Upper lobe of right lung (tissue), 1 donor: ENCODE results near the gene LKAAEAR1. TPM values are rescaled to one million over a fixed set of nuclear protein-coding genes. Genes with fewer than 3 reads are reported as not detected.
A peak's percentile ranks its signal among the peaks of the same experiment; 100 is the strongest.
"Not testable (repeated sequence)": the region's sequence is repeated elsewhere in the genome, so short reads cannot be mapped to it uniquely, and the experiment has no call there.

ENCODE experiments used
- ATAC-seq: fragments of 200-7000 bp; cut with Tn5 transposase; one replicate; pipeline ENCODE4 v1.9.1; 2020; ENCODE audit warnings: mild to moderate bottlenecking, moderate library complexity
- DNase-seq: peaks from one replicate; pipeline ENCODE4 v3.0.0-alpha.2; 2020
- H3K27ac ChIP-seq: fragments of 200-600 bp; one replicate; pipeline ENCODE4 v1.8.0; 2022
- H3K27me3 ChIP-seq: fragments of 200-600 bp; one replicate; pipeline ENCODE4 v1.8.0; 2022; ENCODE audit warnings: mild to moderate bottlenecking
- H3K36me3 ChIP-seq: fragments of 200-600 bp; one replicate; pipeline ENCODE4 v1.8.0; 2022
- H3K4me1 ChIP-seq: fragments of 200-600 bp; one replicate; pipeline ENCODE4 v1.8.0; 2022
- H3K4me3 ChIP-seq: fragments of 200-600 bp; one replicate; pipeline ENCODE4 v1.8.0; 2022; ENCODE audit warnings: mild to moderate bottlenecking
- H3K9me3 ChIP-seq: fragments of 200-600 bp; one replicate; pipeline ENCODE4 v1.8.0; 2022
- intact Hi-C: fragments of 100-400 bp; cut with DNase I; formaldehyde crosslinking; loops from one replicate; pipeline ENCODE4 v1.11.0; 2022
- total RNA-seq: library from RNA; stranded (reverse); fragmentation: NEBNext Ultra II Directional; extraction: Animal tissue kit (Norgen Biotek cat#: 25700); gene quantifications from one replicate; pipeline ENCODE4 v1.2.1, GENCODE V29; 2021
- TF ChIP-seq, protein P1 (sequence below): fragments of 200-600 bp; IDR thresholded peaks from one replicate; pipeline ENCODE4 v1.8.0; 2022; ENCODE audit warnings: antibody characterized with exemption
- donor health status: DM: no; HTN: yes; CAD: no; lungs with severe emphysema.

Gene LKAAEAR1
- total RNA-seq, 1 donor from 2014 or later = not detected

- peak; percentile 23 for DNase-seq
- intact Hi-C loops = no loop called here
- ATAC-seq = no peak
Measured at GRCh38 chr20:64121586-64121985, 37.4 kb upstream of the LKAAEAR1 start.

GRCh38 chr20:64119681-64120341, 35.6 kb upstream of the LKAAEAR1 start:
- TF ChIP-seq, protein P1, sequence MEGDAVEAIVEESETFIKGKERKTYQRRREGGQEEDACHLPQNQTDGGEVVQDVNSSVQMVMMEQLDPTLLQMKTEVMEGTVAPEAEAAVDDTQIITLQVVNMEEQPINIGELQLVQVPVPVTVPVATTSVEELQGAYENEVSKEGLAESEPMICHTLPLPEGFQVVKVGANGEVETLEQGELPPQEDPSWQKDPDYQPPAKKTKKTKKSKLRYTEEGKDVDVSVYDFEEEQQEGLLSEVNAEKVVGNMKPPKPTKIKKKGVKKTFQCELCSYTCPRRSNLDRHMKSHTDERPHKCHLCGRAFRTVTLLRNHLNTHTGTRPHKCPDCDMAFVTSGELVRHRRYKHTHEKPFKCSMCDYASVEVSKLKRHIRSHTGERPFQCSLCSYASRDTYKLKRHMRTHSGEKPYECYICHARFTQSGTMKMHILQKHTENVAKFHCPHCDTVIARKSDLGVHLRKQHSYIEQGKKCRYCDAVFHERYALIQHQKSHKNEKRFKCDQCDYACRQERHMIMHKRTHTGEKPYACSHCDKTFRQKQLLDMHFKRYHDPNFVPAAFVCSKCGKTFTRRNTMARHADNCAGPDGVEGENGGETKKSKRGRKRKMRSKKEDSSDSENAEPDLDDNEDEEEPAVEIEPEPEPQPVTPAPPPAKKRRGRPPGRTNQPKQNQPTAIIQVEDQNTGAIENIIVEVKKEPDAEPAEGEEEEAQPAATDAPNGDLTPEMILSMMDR = no peak
- no peaks in the 10 kb centered on the region for H3K9me3 ChIP-seq
- no peak overlapping the region for H3K27ac ChIP-seq
- H3K4me3 ChIP-seq = no peak overlapping the region
- H3K36me3 ChIP-seq = no peaks in the 10 kb centered on the region
- DNase-seq (peak; percentile 63), ATAC-seq (no peak)
- intact Hi-C loops = no loop called here
- H3K4me1 ChIP-seq = no peaks in the 10 kb centered on the region
- H3K27me3 ChIP-seq = peaks cover 9% of the 10 kb centered on the region

More at GRCh38 chr20:64121586-64121985, 37.4 kb upstream of the LKAAEAR1 start:
- Histone ChIP-seq H3K27me3 (peaks cover 9% of the 10 kb centered on the region), H3K36me3 (no peaks in the 10 kb centered on the region), H3K4me1 (no peaks in the 10 kb centered on the region), H3K9me3 (no peaks in the 10 kb centered on the region), H3K27ac (no peak overlapping the region), H3K4me3 (no peak overlapping the region)
- TF ChIP-seq, protein P1 = no peak

GRCh38 chr20:64119301-64119680, 35.1 kb upstream of the LKAAEAR1 start:
- Histone ChIP-seq H3K27me3 (peaks cover 9% of the 10 kb centered on the region), H3K4me1 (no peaks in the 10 kb centered on the region), H3K9me3 (no peaks in the 10 kb centered on the region), H3K4me3 (no peak overlapping the region), H3K27ac (no peak overlapping the region), H3K36me3 (no peaks in the 10 kb centered on the region)
- ATAC-seq (no peak), DNase-seq (peak; percentile 38)
- intact Hi-C loops = no loop called here
- TF ChIP-seq, protein P1 = no peak

GRCh38 chr20:64117432-64117777, 33.2 kb upstream of the LKAAEAR1 start:
- peak; percentile 3 for DNase-seq
- ATAC-seq, intact Hi-C loops: not testable (repeated sequence)

GRCh38 chr20:64116541-64117431, 32.6 kb upstream of the LKAAEAR1 start:
- TF ChIP-seq, protein P1 = no peak
- H3K4me1 ChIP-seq = no peaks in the 10 kb centered on the region
- H3K27me3 ChIP-seq = peaks cover 5% of the 10 kb centered on the region
- peak; percentile 51 for DNase-seq
- no peak overlapping the region for H3K27ac ChIP-seq
- no peaks in the 10 kb centered on the region for H3K9me3 ChIP-seq
- ATAC-seq = no peak
- intact Hi-C loops = no loop called here
- no peaks in the 10 kb centered on the region for H3K36me3 ChIP-seq
- H3K4me3 ChIP-seq = no peak overlapping the region

More at GRCh38 chr20:64117432-64117777, 33.2 kb upstream of the LKAAEAR1 start:
- H3K4me3 ChIP-seq, H3K27ac ChIP-seq, H3K36me3 ChIP-seq, H3K27me3 ChIP-seq, H3K9me3 ChIP-seq, H3K4me1 ChIP-seq: not testable (repeated sequence)

- no peak for ATAC-seq
- DNase-seq = peak; percentile 48
- Histone ChIP-seq H3K36me3 (no peaks in the 10 kb centered on the region), H3K4me3 (no peak overlapping the region), H3K9me3 (no peaks in the 10 kb centered on the region), H3K27ac (no peak overlapping the region), H3K4me1 (no peaks in the 10 kb centered on the region), H3K27me3 (no peaks in the 10 kb centered on the region)
- intact Hi-C loops = no loop called here
- TF ChIP-seq, protein P1 = no peak
Measured at GRCh38 chr20:64116016-64116415, 31.8 kb upstream of the LKAAEAR1 start.
